Glomerular visceral epithelial cell (primary cell): Measurements from ENCODE around the gene KICS2.
"Not testable (repeated sequence)": the region's sequence is repeated elsewhere in the genome, so short reads cannot be mapped to it uniquely, and the experiment has no call there.

Experiments
- DNase-seq: peaks from one replicate; pipeline ENCODE4 v3.0.0-alpha.2; 2016; ENCODE audit errors: extremely low spot score

The KICS2 gene

DNA sequence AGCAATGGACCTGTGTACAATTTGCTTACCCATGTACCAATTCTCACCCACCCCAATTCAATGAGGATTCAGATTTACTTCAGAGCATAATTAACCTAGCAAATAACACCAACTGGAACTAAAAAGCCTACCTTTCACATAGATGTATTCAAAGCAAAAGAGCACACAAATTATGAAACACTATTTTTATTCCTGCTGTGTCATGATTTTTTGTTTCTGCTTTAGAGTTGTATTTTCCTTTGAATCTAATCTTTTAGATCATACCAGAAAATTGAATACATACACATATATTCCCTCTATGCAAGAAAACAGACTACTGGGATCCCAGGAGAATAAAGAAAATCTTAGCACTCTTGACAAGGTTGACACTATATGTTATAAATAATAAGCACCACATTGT, 5.9 kb downstream of the KICS2 start:
- DNase-seq, result no peak

DNA sequence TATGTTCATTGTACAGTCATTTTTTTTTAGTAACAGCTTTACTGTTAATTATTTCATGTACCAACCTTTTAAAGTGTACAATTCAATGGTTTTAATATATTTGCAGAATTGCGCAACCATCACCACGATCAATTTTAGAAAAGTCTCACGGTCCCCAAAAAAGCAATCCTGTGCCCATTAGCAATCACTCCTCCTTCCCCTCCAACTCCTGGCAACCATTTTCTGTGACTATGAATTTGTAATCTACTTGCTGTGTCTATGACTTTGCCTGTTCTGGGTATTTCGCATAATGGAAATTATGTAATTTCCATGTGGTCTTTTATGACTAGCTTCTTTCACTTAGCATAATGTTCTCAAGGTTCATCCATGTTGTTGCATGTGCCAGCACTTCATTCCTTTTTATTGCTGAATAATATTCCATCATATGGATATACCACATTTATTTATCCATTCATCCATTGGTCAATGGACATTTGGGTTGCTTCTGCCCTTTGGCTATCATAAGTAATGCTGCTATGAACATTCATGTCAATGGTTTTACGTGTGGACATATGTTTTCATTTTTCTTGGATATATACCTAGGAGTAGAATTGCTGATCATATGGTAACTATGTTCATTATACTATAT, 9.9 kb downstream of the KICS2 start:
- no peak for DNase-seq

GRCh38 chr12:64207453-64207852, 14.6 kb downstream of the KICS2 start:
- no peak for DNase-seq

DNA sequence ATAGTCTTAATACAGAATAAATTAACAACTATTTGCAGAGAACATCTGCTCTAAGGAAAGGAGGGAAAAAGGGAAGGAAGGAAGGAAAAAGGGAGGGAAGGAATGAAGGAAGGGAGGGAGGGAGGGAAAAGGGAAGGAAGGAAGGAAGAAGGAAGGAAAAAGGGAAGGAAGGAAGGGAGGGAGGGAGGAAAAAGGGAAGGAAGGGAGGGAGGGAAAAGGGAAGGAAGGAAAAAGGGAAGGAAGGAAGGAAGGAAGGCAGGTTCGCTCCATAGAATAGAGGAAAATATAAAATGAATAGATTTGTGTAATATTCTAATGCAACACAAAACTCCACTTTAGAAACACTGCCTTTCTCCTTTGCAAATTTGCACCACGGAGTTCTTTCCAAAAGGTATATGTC, 16.6 kb downstream of the KICS2 start:
- no peak for DNase-seq

GRCh38 chr12:64203775-64204174, 18.3 kb downstream of the KICS2 start:
- DNase-seq, result no peak

GRCh38 chr12:64203036-64203435, 19.1 kb downstream of the KICS2 start:
- no peak for DNase-seq

GRCh38 chr12:64195841-64196240, 26.3 kb downstream of the KICS2 start:
- not testable (repeated sequence) for DNase-seq

DNA sequence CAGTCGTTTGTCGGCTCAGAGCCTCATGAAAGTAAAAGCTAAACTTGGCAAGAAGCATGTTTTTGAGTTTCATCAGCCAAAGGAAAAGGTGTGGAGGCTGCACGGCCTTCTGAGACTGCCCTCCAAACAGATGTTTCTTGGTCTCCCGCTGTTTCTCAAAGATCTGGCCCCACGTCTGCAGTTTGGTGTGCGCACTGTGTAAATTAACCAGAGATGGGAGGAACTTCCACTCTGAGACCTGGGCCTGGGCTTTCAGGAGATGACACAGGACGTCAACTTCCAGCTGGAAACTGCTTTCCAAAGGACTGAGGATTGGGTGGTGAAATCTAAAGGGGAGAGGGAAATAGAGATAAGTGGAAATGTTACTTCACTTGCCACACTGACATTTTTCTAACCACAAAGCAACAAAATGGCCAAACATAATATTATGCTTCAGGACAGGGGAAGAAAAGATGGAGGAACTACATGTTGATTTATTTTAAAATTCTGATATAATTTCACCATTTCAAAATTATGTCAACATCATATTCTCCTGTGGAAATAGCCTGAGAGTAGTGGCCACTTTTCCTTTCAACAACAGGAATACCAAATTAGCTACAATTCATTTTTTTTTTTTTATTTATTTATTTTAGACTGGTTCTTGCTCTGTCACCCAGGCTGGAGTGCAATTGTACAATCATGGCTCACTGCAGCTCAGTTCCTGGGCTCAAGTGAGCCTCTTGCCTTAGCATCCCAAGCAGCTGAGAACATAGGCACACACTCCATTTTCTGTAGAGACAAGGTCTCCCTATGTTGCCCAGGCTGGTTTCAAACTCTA, 27.6 kb downstream of the KICS2 start:
- no peak for DNase-seq

- DNase-seq, result no peak
These were observed 28.2 kb downstream of the KICS2 start for GRCh38 chr12:64193931-64194330.

DNA sequence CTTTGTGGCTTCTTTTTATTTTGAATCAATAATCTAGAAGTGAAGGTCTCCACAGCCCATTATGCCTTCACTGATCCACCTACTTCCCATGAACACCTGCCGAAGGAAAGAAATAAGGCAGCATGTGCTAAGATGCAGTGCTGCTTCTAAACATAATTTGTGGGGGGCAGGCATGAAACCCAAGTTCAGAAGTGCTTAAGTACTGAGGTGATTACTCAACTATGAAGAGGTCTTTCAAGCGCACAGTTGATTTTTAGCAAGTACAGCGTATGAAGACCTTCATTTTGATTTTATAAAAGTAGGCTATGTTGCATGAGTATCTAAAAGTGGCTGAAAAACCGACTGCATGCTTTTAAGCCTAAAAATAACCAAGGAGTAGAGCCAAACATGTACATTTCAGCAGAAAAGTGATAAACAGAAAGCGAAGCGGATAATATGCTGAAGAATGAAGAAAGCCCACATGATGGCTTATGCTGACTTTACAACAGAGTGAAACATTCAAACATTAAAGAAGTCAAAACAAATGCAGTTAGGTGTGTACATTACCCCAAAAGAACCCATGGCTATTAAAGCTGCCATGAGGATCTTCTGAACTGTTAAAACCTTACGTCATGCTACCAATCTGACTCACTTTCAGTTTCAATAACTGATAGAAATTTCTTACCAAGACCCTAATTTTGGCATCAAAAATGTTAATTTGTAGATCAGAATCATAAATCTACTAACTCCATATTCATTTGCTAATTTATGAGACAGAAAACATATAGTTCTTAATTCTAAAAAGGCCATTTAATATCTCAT, 29.3 kb downstream of the KICS2 start:
- no peak for DNase-seq

DNA sequence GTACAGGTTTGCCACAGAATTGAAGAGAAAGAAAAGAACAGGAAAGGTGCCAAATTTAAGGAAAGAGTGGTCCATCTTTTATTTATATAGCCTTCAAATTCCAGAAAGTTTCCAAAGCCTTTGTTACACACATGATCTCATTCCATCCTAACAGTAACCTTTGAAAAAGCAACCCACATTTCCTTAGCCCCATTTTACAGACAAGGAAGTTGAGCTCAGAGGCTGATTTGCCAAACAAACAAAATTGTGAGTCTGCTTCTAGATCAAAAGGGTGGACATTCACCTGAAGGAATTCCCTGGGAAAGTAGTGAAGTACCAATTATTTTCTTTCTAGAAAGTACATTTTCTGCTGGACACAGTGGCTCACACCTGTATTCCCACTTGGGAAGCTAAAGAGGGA, 32.0 kb downstream of the KICS2 start:
- no peak for DNase-seq

DNA sequence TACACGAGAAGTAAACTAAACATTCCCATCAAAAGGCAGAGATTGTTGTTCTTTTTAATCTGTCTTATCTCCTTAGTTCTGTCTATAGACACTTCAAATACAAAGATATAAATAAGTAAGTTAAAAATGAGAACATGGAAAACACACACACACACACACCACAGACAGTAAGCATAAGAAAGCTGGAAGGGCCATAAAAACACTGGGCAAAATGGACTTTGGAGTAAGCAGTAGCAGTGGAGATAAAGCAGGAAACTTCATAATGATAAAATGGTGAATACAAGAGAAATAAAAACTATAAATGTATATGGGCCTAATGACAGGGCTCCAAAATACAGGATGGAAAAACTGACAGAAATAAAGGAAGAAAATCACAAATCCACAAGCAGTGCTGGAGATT, 32.6 kb downstream of the KICS2 start:
- DNase-seq, result no peak

DNA sequence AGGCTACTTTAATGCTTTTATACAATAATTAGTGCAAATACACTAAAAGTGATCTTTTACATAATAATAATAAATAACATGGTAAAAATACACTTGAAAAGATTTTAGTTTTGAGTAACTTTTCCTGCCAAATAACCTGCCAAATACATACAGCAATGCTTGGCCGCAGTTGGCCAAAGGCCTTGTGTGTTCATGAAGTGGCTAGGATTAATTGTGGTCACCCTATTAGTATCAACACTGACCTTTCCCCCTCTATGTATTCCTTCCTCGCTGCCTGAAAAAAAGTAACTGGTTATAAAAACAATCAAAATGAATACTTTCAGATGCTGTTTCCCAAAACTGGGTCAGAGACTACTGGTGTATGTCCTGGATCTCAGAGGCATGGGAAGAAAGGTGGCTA, 34.3 kb downstream of the KICS2 start:
- no peak for DNase-seq

DNA sequence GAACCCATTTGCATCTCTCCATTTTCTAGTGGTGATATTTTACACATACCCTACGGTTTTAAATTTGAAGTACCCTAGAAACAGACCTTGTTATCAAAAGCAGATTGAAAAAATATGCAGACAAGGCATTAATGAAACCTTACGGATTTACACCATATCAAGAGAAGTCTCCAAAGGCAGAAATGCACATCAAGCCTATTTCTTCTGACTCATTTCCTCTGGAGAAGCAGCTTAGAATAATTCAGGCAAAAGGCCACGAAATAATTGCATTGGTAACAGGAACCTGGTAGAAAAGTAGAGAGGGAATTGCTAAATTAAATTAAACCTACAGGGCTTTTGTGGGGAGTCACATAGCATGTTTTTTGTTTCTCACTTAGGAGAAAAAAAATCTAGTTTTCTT, 34.7 kb downstream of the KICS2 start:
- DNase-seq, result peak; percentile 36

- DNase-seq, result peak; percentile 47
These were observed 35.3 kb downstream of the KICS2 start for GRCh38 chr12:64186789-64187188.

GRCh38 chr12:64184216-64184615, 37.9 kb downstream of the KICS2 start:
- DNase-seq, result no peak

- peak; percentile 94 for DNase-seq
These were observed 40.4 kb downstream of the KICS2 start for GRCh38 chr12:64181430-64182291.

- peak; percentile 49 for DNase-seq
These were observed 41.1 kb downstream of the KICS2 start for GRCh38 chr12:64180951-64181350.

GRCh38 chr12:64178122-64178521, 44.0 kb downstream of the KICS2 start:
- DNase-seq, result peak; percentile 52

DNA sequence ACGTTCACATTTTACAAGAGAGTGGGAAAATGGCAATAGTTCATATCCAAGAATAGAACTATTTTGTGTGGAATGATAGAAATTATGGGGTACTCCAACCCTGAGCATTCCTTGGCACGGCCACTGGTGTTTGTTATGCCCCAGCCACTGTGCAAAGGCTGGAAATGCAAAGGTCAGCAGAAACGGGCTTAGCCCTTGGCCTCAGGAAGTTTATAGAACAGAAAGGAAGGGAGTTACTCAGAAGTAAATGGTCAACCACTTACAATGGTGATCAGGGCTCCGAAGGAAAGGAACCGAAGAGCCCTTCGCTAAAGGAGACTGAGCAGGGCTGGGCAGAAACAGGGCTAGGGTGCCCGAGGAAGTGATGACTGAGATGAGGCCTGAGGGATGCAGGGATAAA, 45.1 kb downstream of the KICS2 start:
- no peak for DNase-seq

DNA sequence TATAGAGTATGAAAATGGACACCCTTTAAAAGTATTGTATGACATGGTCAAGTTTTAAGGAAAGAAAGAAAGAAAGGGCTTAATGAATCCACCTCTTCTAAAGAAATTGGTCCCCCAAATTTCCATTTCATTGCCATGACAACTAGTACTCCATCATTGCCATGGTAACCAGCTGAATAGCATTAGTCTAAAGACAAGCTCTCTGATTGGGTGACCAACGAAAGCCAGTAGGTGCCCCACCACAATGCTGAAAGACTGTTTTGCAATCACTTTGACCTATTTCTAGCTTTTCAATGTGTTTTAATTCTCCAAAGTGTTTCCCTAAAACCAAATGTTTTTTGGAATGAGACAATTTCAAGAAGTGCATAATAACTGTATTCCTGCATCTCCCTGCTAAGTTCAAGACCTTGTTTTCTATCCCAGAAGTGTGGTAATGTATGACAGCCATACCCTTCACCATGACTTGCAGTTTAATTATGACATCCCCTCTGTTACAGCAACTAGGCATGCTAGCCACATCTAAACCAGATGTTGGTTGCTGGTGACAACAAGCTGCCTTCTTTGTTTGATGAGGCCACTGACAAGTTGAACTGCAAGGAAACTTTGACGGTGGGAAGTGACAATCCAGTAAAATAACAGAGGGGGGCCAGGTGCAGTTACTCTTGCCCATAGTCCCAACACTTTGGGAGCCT, 46.7 kb downstream of the KICS2 start:
- DNase-seq, result no peak
